GM21825 (cell line): ENCODE results near the gene PTPN1.
"Not testable (repeated sequence)": the region's sequence is repeated elsewhere in the genome, so short reads cannot be mapped to it uniquely, and the experiment has no call there.

Source experiments
- ATAC-seq: cut with Tn5 transposase; IDR thresholded peaks from one replicate; pipeline ENCODE4 v1.9.1; 2021; ENCODE audit warnings: mild to moderate bottlenecking, moderate library complexity; ENCODE audit not compliant: unreplicated experiment

Gene PTPN1

DNA sequence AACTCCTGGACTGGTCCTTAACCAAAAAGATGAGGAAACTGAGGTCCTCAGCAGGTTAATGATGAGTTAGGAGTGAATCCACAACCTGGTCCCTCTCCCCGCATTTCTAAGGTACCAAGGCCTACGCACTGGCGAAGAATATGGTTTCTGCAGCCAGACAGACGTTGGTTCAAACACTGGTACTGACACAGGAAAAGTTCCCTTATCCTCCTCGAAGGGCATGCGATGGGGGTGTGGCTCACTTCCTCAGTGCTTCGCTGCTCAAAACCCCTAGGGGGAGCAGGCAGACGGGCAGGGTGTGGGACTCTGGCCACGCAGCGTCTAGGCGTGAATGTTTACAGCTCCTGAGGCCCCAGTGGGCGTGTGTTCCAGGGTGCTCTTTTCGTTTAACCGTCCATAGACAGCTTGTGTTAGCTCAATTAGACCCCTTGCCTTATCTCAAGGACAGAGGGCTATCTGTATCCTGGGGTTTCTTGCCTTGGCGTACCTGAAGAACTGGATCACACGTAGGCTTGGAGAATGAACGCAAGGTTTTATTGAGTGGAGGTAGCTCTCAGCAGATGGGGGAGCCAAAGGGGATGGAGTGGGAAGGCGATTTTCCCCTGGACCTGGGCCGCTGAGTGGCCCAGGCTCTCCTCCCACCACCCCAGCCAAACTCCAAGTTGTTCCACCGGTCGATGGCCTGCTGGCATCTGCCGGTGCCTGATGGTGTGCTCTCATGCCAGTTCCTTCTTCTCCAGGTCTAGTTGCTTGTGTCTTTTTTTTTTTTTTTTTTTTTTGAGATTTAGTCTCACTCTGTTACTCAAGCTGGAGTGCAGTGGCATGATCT is 31.8 kb upstream of the PTPN1 start:
- peak; percentile 60 for ATAC-seq

DNA sequence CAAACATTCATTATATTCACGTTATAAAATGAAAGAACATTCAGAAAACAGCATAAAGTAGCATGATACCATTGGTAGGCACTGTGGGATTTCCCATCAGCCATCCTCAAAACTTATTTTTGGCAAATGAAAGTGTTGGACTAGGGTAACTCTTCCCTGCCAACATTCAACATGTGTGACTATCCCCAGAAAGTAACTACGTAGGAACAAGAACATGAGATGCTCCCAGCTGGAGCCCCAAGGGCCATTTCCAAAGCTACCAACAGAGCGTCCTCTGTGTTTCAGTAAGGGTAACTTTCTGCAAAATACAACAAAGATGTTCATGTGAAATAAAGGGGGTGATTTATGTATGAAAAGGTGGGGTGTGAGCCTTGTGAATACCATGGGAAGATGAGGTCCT is 28.4 kb upstream of the PTPN1 start:
- ATAC-seq: no peak

GRCh38 chr20:50482396-50482981 is 27.7 kb upstream of the PTPN1 start:
- no peak for ATAC-seq

- no peak for ATAC-seq
Observed at GRCh38 chr20:50484271-50484976, 25.8 kb upstream of the PTPN1 start.

DNA sequence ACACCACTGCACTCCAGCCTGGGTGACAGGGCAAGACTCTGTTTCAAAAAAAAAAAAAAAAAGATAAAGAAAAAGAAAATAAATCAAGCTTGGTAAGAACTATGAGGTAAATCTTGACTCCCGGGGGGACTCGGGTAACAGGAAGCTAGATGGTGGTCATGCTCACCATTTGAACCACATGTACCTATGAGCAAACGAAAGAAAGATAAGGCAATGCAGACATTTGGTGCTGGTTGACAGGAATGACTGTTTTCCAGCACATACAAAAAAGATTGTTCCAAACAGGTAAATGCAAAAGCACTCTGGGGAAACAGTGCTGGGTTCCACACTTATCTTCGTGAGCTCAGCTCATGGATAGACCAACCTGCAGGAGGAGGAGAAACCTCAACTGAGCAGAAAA is 22.8 kb upstream of the PTPN1 start:
- ATAC-seq: no peak

GRCh38 chr20:50488236-50488806 is 21.9 kb upstream of the PTPN1 start:
- no peak for ATAC-seq

DNA sequence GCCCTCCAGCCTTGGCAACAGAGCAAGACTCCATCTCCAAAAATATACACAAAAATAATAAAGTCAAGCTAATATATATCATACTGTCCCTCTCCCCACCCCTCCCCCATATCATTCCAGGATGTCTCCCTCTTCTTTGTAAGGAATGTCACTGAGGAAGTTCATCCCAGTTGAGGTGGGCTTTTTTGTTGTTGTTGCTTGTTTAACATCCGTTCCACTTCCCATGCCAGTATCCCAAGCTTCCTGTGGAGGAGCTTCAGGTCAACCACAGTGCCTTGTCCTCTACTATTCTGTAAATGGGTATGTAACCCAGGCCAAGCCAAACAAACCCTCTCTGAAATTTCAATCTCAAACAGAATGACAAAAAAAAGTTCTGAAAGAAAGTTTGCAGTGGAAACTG is 19.0 kb upstream of the PTPN1 start:
- ATAC-seq: no peak

DNA sequence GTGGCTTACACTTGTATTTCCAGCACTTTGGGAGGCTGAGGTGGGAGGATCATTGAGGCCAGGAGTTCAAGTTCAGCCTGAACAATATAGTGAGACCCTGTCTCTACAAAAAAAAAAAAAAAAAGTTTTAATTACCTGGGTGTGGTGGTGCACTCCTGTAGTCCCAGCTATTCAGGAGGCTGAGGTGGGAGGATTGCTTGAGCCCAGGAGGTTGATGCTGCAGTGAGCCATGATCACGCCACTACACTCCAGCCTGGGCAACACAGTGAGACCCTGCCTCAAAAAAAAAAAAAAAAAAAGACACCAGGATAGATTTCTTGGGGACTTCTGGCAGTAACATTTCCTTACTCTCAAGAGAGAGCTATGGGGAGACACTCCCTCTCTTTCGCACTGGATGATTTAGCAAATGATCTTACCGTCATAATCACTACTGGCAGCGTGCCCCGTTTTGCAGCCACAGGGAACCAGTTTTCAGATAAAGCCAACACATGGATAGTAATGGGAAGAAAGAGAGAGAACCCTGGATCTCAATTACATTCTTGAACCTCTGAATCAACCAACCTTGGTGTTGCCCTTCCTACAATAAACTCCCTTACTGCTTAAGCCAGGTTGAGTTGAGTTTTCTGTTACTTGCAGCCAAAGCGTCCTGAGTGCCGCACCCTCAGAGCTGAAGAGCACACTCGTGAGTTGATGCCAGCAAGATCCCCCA is 18.1 kb upstream of the PTPN1 start:
- ATAC-seq: no peak

DNA sequence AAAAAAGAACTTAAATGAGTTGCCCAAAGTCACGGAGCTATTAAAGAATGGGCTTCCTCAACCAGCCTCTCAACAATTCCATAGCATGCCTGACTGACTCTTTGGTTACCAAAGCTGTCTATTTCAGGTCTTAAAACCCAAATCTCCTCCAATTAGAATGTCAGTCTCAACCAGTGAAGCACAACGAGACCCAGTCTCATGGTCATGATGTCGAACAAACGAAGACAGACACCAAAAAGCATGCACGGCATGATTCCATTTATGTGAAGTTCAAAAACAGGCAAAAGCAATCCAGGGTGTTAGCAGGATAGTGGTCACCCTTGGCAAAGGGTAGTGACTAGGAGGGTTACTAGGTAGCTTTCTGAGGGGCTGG is 16.3 kb upstream of the PTPN1 start:
- ATAC-seq: no peak

GRCh38 chr20:50494428-50494827 is 15.8 kb upstream of the PTPN1 start:
- no peak for ATAC-seq

- no peak for ATAC-seq
Observed at GRCh38 chr20:50496773-50497385, 13.3 kb upstream of the PTPN1 start.

DNA sequence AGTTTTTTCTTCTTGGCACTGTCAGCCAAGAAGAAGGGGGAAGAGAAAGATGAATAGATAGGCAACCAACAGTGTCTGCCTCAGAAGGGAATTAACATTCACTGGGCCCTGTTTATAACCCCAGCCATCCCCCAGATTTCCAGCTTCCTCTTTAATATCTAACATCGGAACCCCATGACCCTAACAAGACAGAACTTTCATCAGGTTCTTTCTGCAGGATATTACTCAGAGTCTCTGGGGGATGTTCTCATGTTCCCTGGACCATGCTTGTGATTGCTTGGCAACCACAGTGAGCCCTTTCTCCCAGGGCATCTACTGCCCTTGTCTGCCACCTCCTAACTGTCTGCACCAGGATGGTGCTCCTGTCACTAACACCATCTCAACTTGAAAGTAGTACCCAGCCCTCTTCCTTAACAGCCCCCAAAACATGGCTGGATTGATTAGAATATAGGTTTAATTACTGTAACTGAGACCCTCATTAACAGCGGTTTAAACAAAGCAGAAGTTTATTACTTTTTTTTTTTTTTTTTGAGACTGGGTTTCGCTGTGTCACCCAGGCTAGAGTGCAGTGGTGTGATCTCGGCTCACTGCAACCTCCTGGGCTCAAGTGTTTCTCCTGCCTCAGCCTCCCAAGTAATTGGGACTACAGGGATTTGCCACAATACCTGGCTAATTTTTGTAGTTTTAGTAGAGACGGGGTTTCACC is 12.0 kb upstream of the PTPN1 start:
- no peak for ATAC-seq

GRCh38 chr20:50499938-50500337 is 10.2 kb upstream of the PTPN1 start:
- ATAC-seq: no peak

- ATAC-seq: no peak
Observed at GRCh38 chr20:50501972-50502745, 8.0 kb upstream of the PTPN1 start.

DNA sequence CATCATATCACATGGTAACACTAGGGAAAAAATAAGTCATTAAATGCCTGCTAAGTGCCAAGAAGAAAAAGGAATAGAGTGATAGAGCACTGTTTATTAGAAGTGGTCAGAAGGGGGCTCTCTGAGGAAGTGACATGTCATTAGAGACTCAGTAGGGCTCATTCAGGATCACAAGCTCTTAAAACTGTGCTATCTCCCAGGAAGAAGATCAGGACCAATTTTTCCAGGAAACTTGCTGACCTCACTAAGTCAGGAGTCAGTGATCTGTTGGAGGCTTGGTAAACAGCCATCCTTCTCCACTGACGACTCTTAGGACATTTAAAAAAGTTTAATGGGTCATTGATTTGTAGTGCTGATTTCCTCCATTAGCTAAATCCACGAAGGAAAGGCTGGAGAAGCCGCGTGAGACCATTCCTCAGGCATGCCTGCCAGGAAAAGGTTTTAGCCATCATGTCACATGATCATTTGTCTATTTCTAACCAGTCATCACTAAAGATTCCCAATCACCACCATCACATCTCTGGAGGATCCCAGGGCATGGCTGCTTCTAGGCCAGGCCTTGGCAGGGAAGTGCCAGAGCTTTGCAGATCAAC is 5.9 kb upstream of the PTPN1 start:
- ATAC-seq: no peak

GRCh38 chr20:50506270-50506579 is 4.0 kb upstream of the PTPN1 start:
- ATAC-seq: no peak

DNA sequence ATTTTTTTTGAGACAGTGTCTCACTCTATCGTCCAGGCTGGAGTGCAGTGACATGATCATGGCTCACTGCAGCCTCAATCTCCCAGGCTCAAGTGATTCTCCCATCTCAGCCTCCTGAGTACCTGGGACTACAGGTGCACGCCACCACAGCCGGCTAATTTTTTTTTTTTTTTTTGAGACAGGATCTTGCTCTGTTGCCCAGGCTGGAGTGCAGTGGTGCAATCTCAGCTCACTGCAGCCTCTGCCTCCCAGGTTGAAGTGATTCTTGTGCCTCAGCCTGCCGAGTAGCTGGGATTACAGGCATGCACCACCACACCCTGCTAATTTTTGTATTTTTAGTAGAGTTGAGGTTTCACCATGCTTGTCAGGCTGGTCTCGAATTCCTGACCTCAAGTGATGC is 2.4 kb upstream of the PTPN1 start:
- ATAC-seq: not testable (repeated sequence)

DNA sequence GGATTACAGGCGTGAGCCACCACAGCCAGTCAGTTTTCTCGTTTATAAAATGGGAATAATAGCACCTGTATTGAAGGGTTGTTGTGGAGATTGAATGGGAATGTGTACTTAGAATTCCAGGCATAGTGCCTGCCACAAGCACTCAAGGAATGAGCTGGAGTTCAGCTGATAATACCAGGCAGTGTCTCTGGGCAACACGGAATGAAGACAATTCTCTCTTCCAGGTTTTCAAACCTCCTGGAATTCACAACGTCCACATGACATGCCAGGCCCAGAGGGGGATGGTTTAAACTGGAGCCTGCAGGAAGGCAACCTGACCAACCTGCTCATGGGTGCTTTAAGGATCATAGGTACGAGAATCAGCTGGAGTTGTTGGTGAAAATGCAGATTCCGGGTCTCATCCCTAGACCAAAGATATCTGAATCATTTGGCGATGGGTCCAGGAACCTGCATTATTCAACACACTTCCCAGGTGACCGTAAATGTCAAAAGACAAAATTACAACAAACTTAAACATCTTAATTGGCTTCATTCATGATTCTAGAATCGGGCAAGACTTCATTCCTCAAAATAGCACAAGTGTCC is 1.9 kb upstream of the PTPN1 start:
- ATAC-seq: no peak
